Motor neuron (in vitro differentiated cells): Measurements from ENCODE around the gene MAML3. TPM values are rescaled to one million over a fixed set of nuclear protein-coding genes. Genes with fewer than 3 reads are reported as not detected.
A peak's percentile ranks its signal among the peaks of the same experiment; 100 is the strongest.

Source experiments
- ATAC-seq, 8 experiments: fragments of 200-7000 bp; cut with Tn5 transposase; replicated peaks in 6 of 8; 2 replicates each; pipeline ENCODE4 v1.8.0; 2021; ENCODE audit warnings: mild to moderate bottlenecking in 8 of 8, moderate library complexity in 8 of 8
- H3K27ac ChIP-seq, 2 donors: fragments of 250-450 bp; sonication (Bioruptor Pico); 2 replicates each; pipeline ENCODE4 v1.9.0; 2021; ENCODE audit warnings: antibody characterized with exemption in 2 of 2, mild to moderate bottlenecking in 2 of 2, moderate library complexity in 1 of 2
- H3K4me1 ChIP-seq, 2 donors: fragments of 250-450 bp; sonication (Bioruptor Pico); replicated peaks in 1 of 2; 2 replicates each; pipeline ENCODE4 v1.6.1; 2021; ENCODE audit warnings: antibody characterized with exemption in 2 of 2, mild to moderate bottlenecking in 2 of 2, moderate library complexity in 1 of 2
- H3K4me3 ChIP-seq, 5 donors: fragments of 250-450 bp; sonication (Bioruptor Pico); 2 replicates each; pipeline ENCODE4 v1.9.0; 2021; ENCODE audit warnings: antibody characterized with exemption in 5 of 5, mild to moderate bottlenecking in 5 of 5, moderate library complexity in 4 of 5
- WGBS, 10 experiments: fragments of 450-650 bp; shearing (Covaris generic); methylation state at CpG; one replicate each; pipeline ENCODE4 v1.0.0; 2022; 5-methylcytosine and 5-hydroxymethylcytosine counted together
- in situ Hi-C, 9 experiments: fragments of 400-800 bp; cut with MboI; loops; one replicate each; pipeline ENCODE4 v1.15.0; 2021; ENCODE audit warnings: low sequenced_read_pairs in 9 of 9, low pct_unique_long_range_greater_than_20kb in 2 of 9; ENCODE audit not compliant: unreplicated experiment in 9 of 9
- total RNA-seq, 8 experiments: library from RNA; unstranded; fragments of 300-600 nt; gene quantifications; 2 replicates each; pipeline versions ENCODE4 v1.2.3 to v1.2.4, GENCODE V29; 2022

MAML3 gene
- total RNA-seq, 8 experiments from 2014 or later: 1.7 to 24.0 (median 12.9) TPM

GRCh38 chr4:139743027-139743426, 411.0 kb downstream of the MAML3 start:
- Histone ChIP-seq H3K4me1 (peaks cover 33 to 52% of the 10 kb centered on the region in 2 donors), H3K4me3 (no peak overlapping the region), H3K27ac (no peak overlapping the region)
- no peak for ATAC-seq
- WGBS, 10 experiments: 70 to 100% (median 90%) methylated on average over 1 to 5 of the region's 5 CpGs; no CpG with 5 or more reads in 3 of the 10 experiments
- in situ Hi-C loops: loop anchor here in 4 of 9 experiments (25.0 kb wide), 4 partner anchors 244 to 519 kb away; partner anchors contain the start of gene MAML3 (in 1 of the 4)

- no peak overlapping the region for H3K4me3 ChIP-seq
- ATAC-seq: peak; percentile 70 to 96 (median 82)
- in situ Hi-C loops: loop anchor here in 4 of 9 experiments (25.0 kb wide), 4 partner anchors 247 to 522 kb away; partner anchors contain the start of gene MAML3 (in 1 of the 4)
- peaks cover 31 to 45% of the 10 kb centered on the region in 2 donors for H3K4me1 ChIP-seq
- WGBS, 10 experiments: 0 to 84% (median 73%) methylated on average over 1 to 10 of the region's 10 CpGs; no CpG with 5 or more reads in 4 of the 10 experiments
- peak overlapping the region; percentile 55 to 76 for H3K27ac ChIP-seq
These were observed 413.4 kb downstream of the MAML3 start for GRCh38 chr4:139740531-139741041.

- in situ Hi-C loops: loop anchor here in 4 of 9 experiments (25.0 kb wide), 4 partner anchors 247 to 522 kb away; partner anchors contain the start of gene MAML3 (in 1 of the 4)
- H3K27ac ChIP-seq: peak overlapping the region; percentile 55 to 76
- peaks cover 27 to 43% of the 10 kb centered on the region in 2 donors for H3K4me1 ChIP-seq
- 50 to 100% (median 73%) methylated on average over 1 to 4 of the region's 5 CpGs; no CpG with 5 or more reads in 4 of the 10 experiments for WGBS, 10 experiments
- H3K4me3 ChIP-seq: no peak overlapping the region
- peak; percentile 44 to 69 (median 54) for ATAC-seq
These were observed 413.9 kb downstream of the MAML3 start for GRCh38 chr4:139740121-139740520.

- Histone ChIP-seq H3K27ac (no peak overlapping the region), H3K4me3 (no peak overlapping the region), H3K4me1 (peaks cover 32 to 44% of the 10 kb centered on the region in 2 donors)
- in situ Hi-C loops: loop anchor here in 4 of 9 experiments (10.0 to 25.0 kb wide), 5 partner anchors 248 to 523 kb away; partner anchors contain the start of gene MAML3 (in 2 of the 4)
- no peak for ATAC-seq
- 57 to 93% (median 83%) methylated on average over 1 to 2 of the region's 2 CpGs; no CpG with 5 or more reads in 4 of the 10 experiments for WGBS, 10 experiments
These were observed 415.0 kb downstream of the MAML3 start for GRCh38 chr4:139738846-139739613.

GRCh38 chr4:139736661-139737060, 417.3 kb downstream of the MAML3 start:
- Histone ChIP-seq H3K4me3 (no peak overlapping the region), H3K4me1 (peaks cover 39 to 48% of the 10 kb centered on the region in 2 donors), H3K27ac (no peak overlapping the region)
- in situ Hi-C loops: loop anchor here in 4 of 9 experiments (10.0 to 25.0 kb wide), 5 partner anchors 251 to 526 kb away; partner anchors contain the start of gene MAML3 (in 2 of the 4)
- no peak for ATAC-seq
- 85 to 100% (median 100%) methylated on average over 1 to 2 of the region's 2 CpGs; no CpG with 5 or more reads in 2 of the 10 experiments for WGBS, 10 experiments

DNA sequence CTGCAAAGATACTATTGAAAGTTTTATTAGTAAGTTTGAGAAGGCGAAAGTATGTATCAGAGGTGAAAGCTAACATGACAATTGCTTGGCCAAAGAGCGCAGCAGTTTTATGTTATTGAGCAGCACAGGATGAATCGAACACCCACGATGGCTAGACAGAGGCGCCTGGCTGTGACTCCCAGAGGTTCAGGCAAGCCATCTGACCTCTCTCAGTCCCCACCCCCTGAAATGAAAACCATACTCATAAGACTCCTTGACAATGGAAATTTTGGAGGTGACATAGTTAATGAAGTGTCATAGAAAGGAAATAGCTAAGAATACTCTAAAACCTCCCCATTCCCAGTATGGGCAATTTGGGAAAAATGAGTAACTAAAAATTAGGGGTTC, 417.7 kb downstream of the MAML3 start:
- in situ Hi-C loops: loop anchor here in 4 of 9 experiments (10.0 to 25.0 kb wide), 5 partner anchors 251 to 526 kb away; partner anchors contain the start of gene MAML3 (in 2 of the 4)
- Histone ChIP-seq H3K4me1 (peaks cover 39 to 48% of the 10 kb centered on the region in 2 donors), H3K4me3 (no peak overlapping the region), H3K27ac (peak overlapping the region; percentile 93 to 95)
- 53 to 90% (median 80%) methylated on average over 3 to 5 of the region's 5 CpGs; no CpG with 5 or more reads in 6 of the 10 experiments for WGBS, 10 experiments
- no peak for ATAC-seq

DNA sequence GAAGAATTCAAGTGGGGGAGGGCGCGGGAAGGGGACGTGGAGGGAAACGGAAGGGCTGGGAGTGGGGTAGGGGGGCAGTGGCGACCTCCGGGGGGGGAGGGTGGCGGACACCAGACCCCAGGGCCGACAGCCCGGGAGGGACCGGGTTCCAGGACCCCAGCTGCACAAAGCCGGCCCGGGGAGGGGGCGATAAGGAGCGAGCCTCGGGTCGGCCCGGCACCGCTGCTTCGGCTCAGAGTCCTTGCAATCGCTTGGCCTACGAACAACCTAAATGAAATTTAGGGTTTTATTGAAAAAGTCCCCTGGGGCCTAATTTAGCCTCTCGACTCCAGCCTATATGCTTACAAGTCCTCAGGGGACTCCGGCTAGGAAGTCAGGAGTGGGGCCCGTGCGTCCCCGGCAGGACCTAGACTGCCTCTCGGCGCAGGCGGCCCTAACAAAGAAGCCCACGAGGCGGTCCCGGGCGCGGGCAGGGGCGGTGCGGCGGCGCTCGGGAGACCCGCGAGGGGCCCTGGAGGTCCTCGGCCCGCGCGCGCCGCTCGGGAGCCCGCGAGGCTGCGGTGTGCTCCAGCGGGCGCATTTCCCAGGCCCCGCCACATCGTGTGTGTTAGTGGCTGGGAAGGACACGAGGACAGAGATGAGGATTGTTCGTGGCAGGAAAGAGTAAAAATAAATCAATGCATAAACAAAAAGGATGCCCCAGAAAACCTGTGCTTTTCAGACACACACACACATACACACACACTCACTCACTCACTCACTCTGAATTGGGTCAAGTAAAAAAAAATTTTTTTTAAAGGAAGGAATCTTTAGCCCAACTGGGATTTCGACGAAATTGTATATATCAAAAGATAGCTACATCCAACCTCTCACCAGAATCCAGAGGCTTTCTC, 418.4 kb downstream of the MAML3 start:
- in situ Hi-C loops: loop anchor here in 4 of 9 experiments (10.0 to 25.0 kb wide), 5 partner anchors 252 to 527 kb away; partner anchors contain the start of gene MAML3 (in 2 of the 4)
- peaks cover 35 to 43% of the 10 kb centered on the region in 2 donors for H3K4me1 ChIP-seq

DNA sequence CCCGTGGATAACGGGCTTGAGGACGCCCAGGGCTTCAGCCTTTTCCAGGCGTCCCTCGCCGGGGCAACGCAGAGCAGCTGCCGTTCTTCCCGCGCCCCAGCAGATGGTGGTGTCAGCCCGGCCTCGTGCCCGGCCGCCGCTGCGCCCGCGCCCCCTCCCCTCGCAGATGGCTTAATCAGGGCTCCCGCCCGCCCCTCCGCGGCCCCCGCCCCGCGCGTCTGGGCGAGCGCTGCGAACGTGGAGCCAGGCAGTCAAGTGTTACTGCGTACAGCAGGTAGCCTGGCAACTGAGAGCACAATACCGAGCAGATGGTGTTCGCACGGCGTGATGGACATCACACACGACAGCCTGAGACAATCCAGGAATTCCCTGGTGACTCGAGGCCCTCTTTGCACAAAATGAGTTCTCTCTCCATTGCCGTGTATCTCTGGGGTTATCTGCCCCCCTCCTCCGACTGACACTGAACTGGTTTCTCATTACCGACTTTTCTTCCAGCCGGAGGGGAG, 419.1 kb downstream of the MAML3 start:
- H3K27ac ChIP-seq: peak overlapping the region; percentile 93 to 95
- ATAC-seq: peak; percentile 86 to 96 (median 94)
- peaks cover 28 to 36% of the 10 kb centered on the region in 2 donors for H3K4me1 ChIP-seq
- WGBS, 10 experiments: 0% methylated on average over 3 to 10 of the region's 42 CpGs; no CpG with 5 or more reads in 8 of the 10 experiments
- in situ Hi-C loops: loop anchor here in 4 of 9 experiments (10.0 to 25.0 kb wide), 5 partner anchors 252 to 527 kb away; partner anchors contain the start of gene MAML3 (in 2 of the 4)
- peak overlapping the region; percentile 25 to 41 (median 28) for H3K4me3 ChIP-seq

More for the DNA sequence above, 418.4 kb downstream of the MAML3 start:
- ATAC-seq: peak in 6 of 8 experiments; percentile 5 to 47 (median 42)
- peak overlapping the region; percentile 25 to 41 (median 28) for H3K4me3 ChIP-seq
- 0 to 69% (median 40%) methylated on average over 1 to 2 of the region's 59 CpGs; no CpG with 5 or more reads in 5 of the 10 experiments for WGBS, 10 experiments
- peak overlapping the region; percentile 93 to 95 for H3K27ac ChIP-seq

- WGBS, 10 experiments: 0 to 55% (median 19%) methylated on average over 2 to 12 of the region's 14 CpGs; no CpG with 5 or more reads in 2 of the 10 experiments
- Histone ChIP-seq H3K4me3 (peak overlapping the region; percentile 22 to 41 (median 28)), H3K4me1 (peaks cover 28 to 35% of the 10 kb centered on the region in 2 donors), H3K27ac (peak overlapping the region; percentile 85 to 91)
- peak in 3 of 8 experiments; percentile 1 to 54 (median 41) for ATAC-seq
- in situ Hi-C loops: loop anchor here in 4 of 9 experiments (10.0 to 25.0 kb wide), 5 partner anchors 253 to 528 kb away; partner anchors contain the start of gene MAML3 (in 2 of the 4)
These were observed 419.6 kb downstream of the MAML3 start for GRCh38 chr4:139734201-139734874.

GRCh38 chr4:139732991-139733570, 420.9 kb downstream of the MAML3 start:
- in situ Hi-C loops: loop anchor here in 4 of 9 experiments (10.0 to 25.0 kb wide), 5 partner anchors 254 to 529 kb away; partner anchors contain the start of gene MAML3 (in 2 of the 4)
- H3K4me1 ChIP-seq: peaks cover 28 to 35% of the 10 kb centered on the region in 2 donors
- 60 to 100% (median 81%) methylated on average over 1 to 4 of the region's 4 CpGs; no CpG with 5 or more reads in 2 of the 10 experiments for WGBS, 10 experiments
- peak overlapping the region in 1 of 2 donors; percentile 91 for H3K27ac ChIP-seq
- ATAC-seq: no peak
- no peak overlapping the region for H3K4me3 ChIP-seq
